UCSD-AML1 (cell line): ENCODE measurements around the gene OLR1.

Experiments used
- DNase-seq: peaks from one replicate; lab custom pipeline; 2025; ENCODE audit not compliant: unreplicated experiment; lab: John Stamatoyannopoulos, UW

Gene OLR1

GRCh38 chr12:10110256-10110844 is 61.6 kb downstream of the OLR1 start:
- no peak for DNase-seq
